ENCODE data around the gene PRR15L. TPM values are rescaled to one million over a fixed set of nuclear protein-coding genes. Genes with fewer than 3 reads are reported as not detected.

Gene PRR15L
- total and polyA plus RNA-seq, 2 donors, result 1.2 to 3.4 TPM

DNA sequence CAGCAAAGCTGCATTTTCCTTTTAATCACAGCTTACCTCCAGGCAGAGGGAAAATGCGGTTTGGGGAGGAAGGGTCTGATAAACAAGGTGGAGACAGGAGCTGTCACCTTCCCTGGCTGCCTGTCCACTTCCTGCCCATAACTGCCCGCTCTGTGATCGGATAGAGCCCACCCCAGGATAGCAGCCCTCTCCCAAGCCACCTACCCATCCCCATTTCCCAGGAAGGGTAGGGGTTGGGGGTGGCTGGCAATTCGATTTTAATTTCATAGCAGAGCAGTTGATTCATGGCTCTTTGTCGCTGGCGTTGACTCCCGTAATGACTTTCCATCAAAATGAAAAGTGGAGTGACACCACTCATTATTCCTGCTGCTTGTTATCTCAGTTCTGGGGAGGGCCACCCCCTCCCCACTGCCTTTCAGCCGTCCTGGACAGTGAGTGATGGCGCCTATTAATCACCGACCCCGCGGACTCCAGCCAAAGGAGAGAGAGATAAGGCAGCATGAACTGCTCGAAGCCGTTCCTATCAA, 24.5 kb upstream of the PRR15L start:
- Histone ChIP-seq H3K4me1 (ENCODE audit: insufficient read depth) (no peaks in the 10 kb centered on the region), H3K4me3 (ENCODE audit: low read depth, low read length) (no peak overlapping the region), H3K27ac (ENCODE audit: low read depth) (no peak overlapping the region), H3K36me3 (ENCODE audit: insufficient read depth) (peaks cover 8% of the 10 kb centered on the region)
- 74% methylated on average over 14 of the region's 14 CpGs for WGBS
- no peak for DNase-seq (ENCODE audit: extremely low spot score)

DNA sequence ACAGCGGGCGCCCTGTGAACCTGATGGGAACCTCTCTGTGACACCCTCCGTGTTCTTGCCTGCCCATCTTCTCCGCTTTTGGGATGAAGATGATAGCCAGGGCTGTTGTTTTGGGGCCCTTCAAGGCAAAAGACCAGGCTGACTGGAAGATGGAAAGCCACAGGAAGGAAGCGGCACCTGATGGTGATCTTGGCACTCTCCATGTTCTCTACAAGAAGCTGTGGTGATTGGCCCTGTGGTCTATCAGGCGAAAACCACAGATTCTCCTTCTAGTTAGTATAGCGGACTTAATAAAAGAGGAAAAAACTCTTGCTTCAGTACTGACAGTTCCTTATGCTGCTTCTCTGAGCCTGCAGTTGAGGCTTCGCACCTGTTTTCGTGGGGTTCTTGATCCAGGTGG, 23.8 kb upstream of the PRR15L start:
- H3K27ac ChIP-seq (ENCODE audit: low read depth), result no peak overlapping the region
- no peaks in the 10 kb centered on the region for H3K4me1 ChIP-seq (ENCODE audit: insufficient read depth)
- DNase-seq (ENCODE audit: extremely low spot score), result no peak
- H3K36me3 ChIP-seq (ENCODE audit: insufficient read depth), result peaks cover 8% of the 10 kb centered on the region
- H3K4me3 ChIP-seq (ENCODE audit: low read depth, low read length), result no peak overlapping the region
- 93% methylated on average over 9 of the region's 9 CpGs for WGBS

DNA sequence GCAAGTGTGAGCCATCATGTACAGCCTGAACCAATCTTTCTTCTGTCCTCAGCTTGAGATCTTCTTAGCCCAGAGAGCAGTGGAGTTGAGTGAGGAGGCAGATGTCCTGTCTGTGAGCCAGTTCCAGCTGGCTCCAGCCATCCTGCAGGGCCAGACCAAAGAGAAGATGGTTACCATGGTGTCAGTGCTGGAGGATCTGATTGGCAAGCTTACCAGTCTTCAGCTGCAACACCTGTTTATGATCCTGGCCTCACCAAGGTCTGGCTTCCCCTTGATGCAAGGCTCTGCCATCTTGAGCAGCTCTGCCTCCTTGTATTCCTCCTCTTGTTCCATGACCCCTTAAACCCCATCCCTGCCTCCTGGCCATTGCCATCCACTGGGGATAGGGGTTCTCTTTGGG, 22.9 kb upstream of the PRR15L start:
- Histone ChIP-seq H3K27ac (ENCODE audit: low read depth) (no peak overlapping the region), H3K36me3 (ENCODE audit: insufficient read depth) (peaks cover 8% of the 10 kb centered on the region), H3K4me3 (ENCODE audit: low read depth, low read length) (no peak overlapping the region), H3K4me1 (ENCODE audit: insufficient read depth) (no peaks in the 10 kb centered on the region)
- DNase-seq (ENCODE audit: extremely low spot score), result no peak

DNA sequence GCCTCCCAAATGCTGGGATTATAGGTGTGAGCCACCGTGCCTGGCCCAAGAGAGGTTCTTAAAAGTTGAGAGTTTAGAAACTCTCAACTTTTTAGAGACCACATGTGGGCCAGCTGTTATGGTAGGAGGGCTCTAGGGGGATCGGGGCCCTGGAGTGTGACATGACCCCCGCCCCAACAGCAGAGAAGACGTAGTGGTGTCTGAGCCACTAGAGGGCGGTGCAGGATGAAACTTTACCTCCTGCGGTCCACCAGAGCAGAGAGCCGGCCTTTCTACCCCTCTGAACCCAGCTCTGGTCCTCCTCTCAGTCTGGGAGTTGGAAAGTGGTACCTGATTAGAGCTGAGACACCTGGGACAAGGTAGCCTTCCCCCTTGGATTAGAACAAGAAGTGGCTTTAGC, 20.6 kb upstream of the PRR15L start:
- Histone ChIP-seq H3K27ac (ENCODE audit: low read depth) (no peak overlapping the region), H3K4me3 (ENCODE audit: low read depth, low read length) (no peak overlapping the region), H3K36me3 (ENCODE audit: insufficient read depth) (peaks cover 8% of the 10 kb centered on the region), H3K4me1 (ENCODE audit: insufficient read depth) (no peaks in the 10 kb centered on the region)
- no peak for DNase-seq (ENCODE audit: extremely low spot score)
- 19% methylated on average over 7 of the region's 7 CpGs for WGBS

DNA sequence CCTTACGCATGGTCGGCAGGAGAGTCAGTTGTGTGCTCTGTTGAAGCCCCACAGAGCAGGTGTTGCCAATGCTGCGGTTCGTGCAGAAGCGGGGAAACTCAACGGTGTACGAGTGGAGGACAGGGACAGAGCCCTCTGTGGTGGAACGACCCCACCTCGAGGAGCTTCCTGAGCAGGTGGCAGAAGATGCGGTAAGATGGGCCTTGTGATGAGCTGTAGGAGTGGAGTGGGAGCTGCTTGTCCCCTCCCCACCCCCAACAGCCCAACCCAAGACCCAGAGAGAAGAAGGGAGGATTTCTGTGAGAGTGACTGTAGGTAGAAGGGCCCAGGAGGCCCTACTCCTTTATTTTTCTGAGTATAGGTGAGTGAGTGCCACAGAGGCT, 18.1 kb upstream of the PRR15L start:
- DNase-seq (ENCODE audit: extremely low spot score), result no peak
- no peaks in the 10 kb centered on the region for H3K4me1 ChIP-seq (ENCODE audit: insufficient read depth)
- peaks cover 2% of the 10 kb centered on the region for H3K36me3 ChIP-seq (ENCODE audit: insufficient read depth)
- no peak overlapping the region for H3K4me3 ChIP-seq (ENCODE audit: low read depth, low read length)
- H3K27ac ChIP-seq (ENCODE audit: low read depth), result no peak overlapping the region
- WGBS, result 95% methylated on average over 10 of the region's 10 CpGs

DNA sequence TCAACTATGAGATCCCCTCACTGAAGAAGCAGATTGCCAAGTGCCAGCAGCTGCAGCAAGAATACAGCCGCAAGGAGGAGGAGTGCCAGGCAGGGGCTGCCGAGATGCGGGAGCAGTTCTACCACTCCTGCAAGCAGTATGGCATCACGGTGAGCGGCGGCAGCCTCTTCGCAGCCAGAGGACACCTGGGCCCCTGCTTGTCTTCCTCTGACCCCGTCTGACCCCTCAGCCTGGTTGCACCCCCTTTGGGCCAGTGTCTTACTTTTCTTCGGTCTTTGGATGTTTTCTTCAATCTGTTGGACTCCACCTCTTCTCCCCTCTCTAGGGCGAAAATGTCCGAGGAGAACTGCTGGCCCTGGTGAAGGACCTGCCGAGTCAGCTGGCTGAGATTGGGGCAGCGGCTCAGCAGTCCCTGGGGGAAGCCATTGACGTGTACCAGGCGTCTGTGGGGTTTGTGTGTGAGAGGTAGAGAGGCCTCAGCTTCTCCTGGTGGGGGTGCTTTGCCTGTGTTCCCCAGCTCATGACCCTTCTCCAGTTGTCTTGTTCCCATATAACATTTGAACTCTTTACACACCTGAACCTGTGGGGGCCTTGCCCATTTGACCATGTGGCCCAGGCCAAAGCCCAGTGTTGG, 17.6 kb upstream of the PRR15L start:
- DNase-seq (ENCODE audit: extremely low spot score), result no peak
- no peaks in the 10 kb centered on the region for H3K4me1 ChIP-seq (ENCODE audit: insufficient read depth)
- no peak overlapping the region for H3K27ac ChIP-seq (ENCODE audit: low read depth)
- no peak overlapping the region for H3K4me3 ChIP-seq (ENCODE audit: low read depth, low read length)
- H3K36me3 ChIP-seq (ENCODE audit: insufficient read depth), result peaks cover 2% of the 10 kb centered on the region
- 78% methylated on average over 15 of the region's 15 CpGs for WGBS

DNA sequence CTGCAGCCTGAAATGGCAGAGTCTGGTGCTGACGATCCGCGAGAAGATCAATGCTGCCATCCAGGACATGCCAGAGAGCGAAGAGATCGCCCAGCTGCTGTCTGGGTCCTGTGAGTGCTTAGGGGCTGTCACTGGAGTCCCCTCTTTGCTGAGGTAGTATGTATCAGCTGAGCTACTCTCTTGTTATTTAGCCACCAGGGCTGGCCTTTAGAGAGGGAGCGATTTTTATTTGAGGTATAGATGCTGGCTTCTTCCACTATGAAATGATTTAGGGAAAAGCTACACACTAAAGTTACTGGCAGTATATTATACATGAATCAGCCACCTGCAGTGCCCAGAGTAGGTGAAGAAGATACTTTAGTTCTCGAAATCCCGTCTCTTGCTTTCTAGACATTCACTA, 15.9 kb upstream of the PRR15L start:
- WGBS, result 93% methylated on average over 8 of the region's 8 CpGs
- no peaks in the 10 kb centered on the region for H3K4me1 ChIP-seq (ENCODE audit: insufficient read depth)
- DNase-seq (ENCODE audit: extremely low spot score), result no peak
- no peak overlapping the region for H3K4me3 ChIP-seq (ENCODE audit: low read depth, low read length)
- no peak overlapping the region for H3K27ac ChIP-seq (ENCODE audit: low read depth)
- no peaks in the 10 kb centered on the region for H3K36me3 ChIP-seq (ENCODE audit: insufficient read depth)

DNA sequence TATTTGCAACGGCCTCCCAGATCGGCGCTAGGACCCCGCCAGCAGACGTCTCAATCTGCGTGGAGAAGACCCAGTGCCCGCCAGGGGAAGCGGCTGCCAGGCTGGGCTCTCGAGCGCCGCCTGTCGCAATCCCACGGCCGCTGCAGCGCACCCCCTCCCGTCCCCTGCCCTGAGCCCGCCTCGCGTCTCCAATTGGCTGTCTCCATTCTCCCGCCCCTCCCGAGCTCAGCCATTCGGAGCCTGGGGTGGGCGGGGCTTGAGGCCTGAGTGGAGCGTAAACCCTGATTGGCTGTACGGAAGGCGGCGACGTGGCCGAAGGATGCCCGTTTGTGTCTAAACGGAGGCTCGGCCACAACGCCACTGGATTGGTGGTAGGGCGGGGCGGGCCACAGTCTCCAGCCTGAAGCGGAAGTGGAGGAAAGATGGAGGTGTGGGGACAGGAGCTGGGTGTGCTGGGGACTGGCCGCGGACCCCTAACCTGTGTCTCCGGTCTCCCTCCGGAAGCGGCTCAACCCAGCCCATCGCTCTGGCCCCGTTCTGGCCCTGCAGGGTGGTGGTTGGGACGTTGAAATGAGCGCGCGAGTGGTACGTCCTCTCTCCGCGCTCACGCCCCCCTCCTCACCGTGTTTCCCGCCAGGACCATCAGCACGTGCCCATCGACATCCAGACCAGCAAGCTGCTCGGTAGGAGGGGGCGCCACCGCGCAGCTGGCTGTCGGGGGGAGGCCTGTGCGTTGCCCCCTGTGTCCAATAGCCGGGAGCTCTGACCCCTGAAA, 13.2 kb upstream of the PRR15L start, which contains the start of gene CDK5RAP3:
Gene CDK5RAP3, plus strand, starts transcription at position 389 of the 775 bp plus-strand sequence. Its CDS starts 34 bp downstream, at position 423.
- WGBS, result under 1% methylated on average over 62 of the region's 62 CpGs
- peak; percentile 98 for DNase-seq (ENCODE audit: extremely low spot score)
- H3K27ac ChIP-seq (ENCODE audit: low read depth), result peak within 1 kb of the TSS; percentile 57
- H3K36me3 ChIP-seq (ENCODE audit: insufficient read depth), result no peaks in the 10 kb centered on the region
- H3K4me3 ChIP-seq (ENCODE audit: low read depth, low read length), result peak within 1 kb of the TSS; percentile 67
- H3K4me1 ChIP-seq (ENCODE audit: insufficient read depth), result peaks cover 1% of the 10 kb centered on the region

DNA sequence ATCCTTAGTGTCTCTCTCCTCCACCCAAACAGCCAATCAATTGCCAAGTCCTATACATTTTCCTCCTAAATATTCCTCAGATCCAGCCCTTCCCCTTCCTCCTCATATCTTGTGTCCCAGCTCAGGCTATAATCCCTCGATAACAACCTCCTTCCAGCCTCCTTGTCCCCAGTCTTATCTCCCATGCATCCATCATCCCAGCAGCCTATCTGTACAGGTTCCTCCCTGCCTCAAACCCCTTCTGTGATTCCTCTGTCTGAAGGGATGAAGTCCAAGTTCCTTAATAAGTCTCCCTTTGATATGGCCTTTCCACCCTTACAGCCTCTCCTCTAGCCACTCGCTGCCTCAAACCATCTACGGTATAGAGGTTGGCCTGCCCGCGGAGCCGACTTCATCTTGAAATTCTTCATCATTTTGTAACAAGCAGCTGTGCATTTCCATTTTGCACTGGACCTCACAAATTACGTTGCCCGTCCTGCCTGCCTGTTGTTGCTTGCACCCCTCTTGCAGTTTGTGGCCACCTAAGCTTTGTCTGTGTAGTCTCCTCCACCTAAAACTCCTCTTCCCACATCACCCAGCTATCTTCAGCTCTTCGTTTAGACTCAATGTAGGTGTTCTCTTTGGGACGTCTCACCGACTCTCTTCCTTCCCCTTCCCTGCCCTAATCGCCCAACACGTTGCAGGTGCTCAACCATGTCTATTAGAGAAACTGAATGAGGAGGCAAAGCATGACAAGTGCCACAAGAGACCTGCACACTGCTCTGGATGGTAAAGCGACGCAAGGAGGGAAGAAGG, 12.4 kb upstream of the PRR15L start:
- Histone ChIP-seq H3K4me3 (ENCODE audit: low read depth, low read length) (no peak overlapping the region), H3K27ac (ENCODE audit: low read depth) (no peak overlapping the region)

DNA sequence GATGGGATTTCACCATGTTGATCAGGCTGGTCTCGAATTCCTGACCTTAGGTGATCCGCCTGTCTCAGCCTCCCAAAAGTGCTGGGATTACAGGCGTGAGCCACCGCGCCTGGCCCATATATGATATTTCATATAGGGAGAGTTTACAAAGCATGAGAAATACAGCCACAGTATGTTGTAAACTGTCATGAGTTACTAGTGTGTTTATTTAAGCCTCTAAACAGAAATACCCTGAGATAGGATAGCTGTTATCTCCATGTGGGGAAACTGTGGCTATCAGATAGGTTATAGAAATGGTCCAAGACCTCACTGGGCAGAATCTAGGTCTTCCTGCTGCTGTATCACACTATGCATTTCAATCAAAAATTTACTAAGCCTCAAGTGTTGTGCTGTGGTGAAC, 11.2 kb upstream of the PRR15L start:
- H3K4me1 ChIP-seq (ENCODE audit: insufficient read depth), result peaks cover 1% of the 10 kb centered on the region
- no peak overlapping the region for H3K4me3 ChIP-seq (ENCODE audit: low read depth, low read length)
- no peak for DNase-seq (ENCODE audit: extremely low spot score)
- H3K36me3 ChIP-seq (ENCODE audit: insufficient read depth), result no peaks in the 10 kb centered on the region
- 66% methylated on average over 5 of the region's 5 CpGs for WGBS
- no peak overlapping the region for H3K27ac ChIP-seq (ENCODE audit: low read depth)

More for the DNA sequence above, 12.4 kb upstream of the PRR15L start:
- 44% methylated on average over 15 of the region's 15 CpGs for WGBS
- Histone ChIP-seq H3K36me3 (ENCODE audit: insufficient read depth) (no peaks in the 10 kb centered on the region), H3K4me1 (ENCODE audit: insufficient read depth) (peaks cover 1% of the 10 kb centered on the region)
- no peak for DNase-seq (ENCODE audit: extremely low spot score)

DNA sequence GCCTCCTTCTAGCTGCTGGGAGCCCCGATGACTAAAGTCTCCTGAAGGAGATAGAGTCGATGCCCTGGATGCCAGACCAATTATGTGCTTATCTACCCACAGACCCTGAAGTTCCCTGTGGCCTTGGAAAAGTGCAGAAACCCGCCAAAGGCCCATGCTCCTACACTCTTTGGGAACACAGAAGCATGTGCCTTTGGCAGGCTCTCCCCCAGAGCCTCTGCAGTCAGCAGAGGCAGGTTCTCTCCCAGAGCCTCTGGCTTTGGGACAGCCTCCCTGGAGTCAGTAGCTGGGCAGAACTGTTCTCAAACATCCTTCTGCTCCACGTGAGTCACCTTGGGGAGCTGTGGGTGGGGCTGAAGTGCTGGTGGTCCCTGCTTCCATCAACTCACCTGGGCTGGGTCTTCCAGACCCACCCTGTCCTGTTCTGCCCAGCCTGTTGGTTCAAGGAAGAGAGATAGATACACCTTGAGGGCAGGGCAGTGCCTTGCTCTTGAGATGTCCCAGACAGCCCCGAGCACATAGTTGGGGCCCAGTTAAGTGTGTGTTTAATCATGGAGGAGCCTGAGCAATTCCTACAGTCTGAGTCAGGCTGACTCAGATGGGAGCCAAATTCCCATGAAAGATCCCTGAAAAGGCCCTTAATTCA, 10.0 kb upstream of the PRR15L start:
- Histone ChIP-seq H3K4me1 (ENCODE audit: insufficient read depth) (peaks cover 1% of the 10 kb centered on the region), H3K4me3 (ENCODE audit: low read depth, low read length) (no peak overlapping the region), H3K27ac (ENCODE audit: low read depth) (no peak overlapping the region), H3K36me3 (ENCODE audit: insufficient read depth) (no peaks in the 10 kb centered on the region)
- DNase-seq (ENCODE audit: extremely low spot score), result no peak
- WGBS, result 46% methylated on average over 5 of the region's 5 CpGs

DNA sequence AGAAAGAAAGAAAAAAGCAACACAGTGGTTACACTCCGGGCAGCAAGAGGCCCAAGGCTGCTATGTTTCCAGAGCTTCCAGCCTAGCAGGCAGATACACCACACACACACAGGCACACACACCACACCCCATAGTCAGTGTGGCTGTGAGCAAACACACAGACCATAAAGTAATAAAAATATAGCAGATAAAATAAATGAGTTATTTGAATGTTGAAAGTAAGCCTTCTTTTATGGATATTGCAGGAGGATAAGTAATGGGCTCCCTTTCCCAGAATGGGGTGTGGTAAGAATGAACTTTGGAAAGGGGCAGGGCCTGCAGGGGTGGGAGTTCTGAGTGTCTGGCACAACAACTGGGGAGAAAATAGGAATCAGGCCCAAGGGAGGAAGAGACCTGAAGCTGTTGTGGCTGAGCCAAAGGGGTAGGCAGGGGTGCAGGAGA, 8.4 kb upstream of the PRR15L start:
- Histone ChIP-seq H3K4me3 (ENCODE audit: low read depth, low read length) (no peak overlapping the region), H3K4me1 (ENCODE audit: insufficient read depth) (peaks cover 1% of the 10 kb centered on the region), H3K27ac (ENCODE audit: low read depth) (no peak overlapping the region), H3K36me3 (ENCODE audit: insufficient read depth) (no peaks in the 10 kb centered on the region)
- DNase-seq (ENCODE audit: extremely low spot score), result peak; percentile 49
- WGBS, result 14% methylated on average over 1 of the region's 1 CpG

DNA sequence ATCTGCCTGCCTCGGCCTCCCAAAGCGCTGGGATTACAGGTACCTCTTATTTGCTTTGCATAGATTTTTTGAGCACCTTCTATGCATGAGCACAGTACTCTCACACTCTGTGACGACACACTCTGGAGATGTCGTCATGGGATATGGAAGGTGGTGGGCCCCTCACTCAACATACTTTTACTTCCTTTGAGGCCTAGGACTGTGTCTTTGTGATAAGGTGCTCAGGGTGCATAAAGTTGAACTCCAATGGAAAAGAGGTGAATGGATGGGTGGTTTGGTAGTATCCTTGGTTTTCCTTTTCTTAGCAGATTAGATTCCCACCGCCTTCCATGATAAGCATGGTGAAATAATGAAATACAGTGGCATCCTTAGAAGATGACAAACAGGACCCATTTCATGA, 7.2 kb upstream of the PRR15L start:
- Histone ChIP-seq H3K27ac (ENCODE audit: low read depth) (no peak overlapping the region), H3K4me1 (ENCODE audit: insufficient read depth) (peaks cover 1% of the 10 kb centered on the region), H3K36me3 (ENCODE audit: insufficient read depth) (no peaks in the 10 kb centered on the region), H3K4me3 (ENCODE audit: low read depth, low read length) (no peak overlapping the region)
- DNase-seq (ENCODE audit: extremely low spot score), result no peak
- 94% methylated on average over 5 of the region's 5 CpGs for WGBS
